EH (cell line): ENCODE measurements around the gene BSN.
"Not testable (repeated sequence)": the region's sequence is repeated elsewhere in the genome, so short reads cannot be mapped to it uniquely, and the experiment has no call there.

ENCODE experiments used
- DNase-seq: peaks from one replicate; pipeline ENCODE4 v3.0.0-alpha.2; 2015; ENCODE audit warnings: low read depth

The BSN gene

DNA sequence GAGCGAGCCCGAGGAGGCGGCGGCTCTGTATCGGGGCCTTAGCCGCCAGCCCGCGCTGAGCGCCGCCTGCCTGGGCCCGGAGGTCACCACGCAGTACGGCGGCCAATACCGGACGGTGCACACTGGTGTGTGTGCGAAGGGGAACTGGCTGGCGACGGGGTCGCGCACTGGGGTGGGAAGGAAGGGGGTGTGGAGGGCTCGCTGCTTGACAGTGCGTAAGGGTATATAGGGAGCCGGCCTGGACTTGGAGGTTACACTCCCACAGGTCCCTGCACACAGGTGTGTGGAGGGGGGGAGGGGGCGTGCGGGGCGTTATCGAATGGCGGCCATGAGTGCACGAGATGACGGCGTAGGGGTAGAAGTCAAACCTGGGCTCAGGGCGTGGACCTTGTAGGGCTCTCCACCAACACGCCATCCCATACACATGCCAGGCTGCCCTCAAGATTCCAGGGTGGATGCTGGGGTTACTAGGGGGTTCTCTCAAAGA is 120.3 kb downstream of the BSN start:
- DNase-seq, result no peak

DNA sequence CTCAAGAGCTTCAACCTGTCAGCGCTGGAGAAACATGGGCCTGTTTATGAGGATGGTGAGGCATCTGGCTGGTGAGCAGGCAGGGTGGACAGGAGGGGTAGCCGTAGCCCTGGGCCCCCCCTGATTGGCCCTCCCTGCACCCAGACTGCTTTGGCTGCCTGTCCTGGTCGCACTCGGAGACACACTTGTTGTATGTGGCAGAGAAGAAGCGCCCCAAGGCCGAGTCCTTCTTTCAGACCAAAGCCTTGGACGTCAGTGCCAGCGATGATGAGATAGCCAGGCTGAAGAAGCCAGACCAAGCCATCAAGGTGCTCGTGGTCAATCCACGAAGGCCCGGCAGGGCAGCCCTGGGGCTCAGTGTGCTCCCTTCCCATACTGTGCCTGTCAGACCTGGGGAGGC is 121.6 kb downstream of the BSN start:
- no peak for DNase-seq

DNA sequence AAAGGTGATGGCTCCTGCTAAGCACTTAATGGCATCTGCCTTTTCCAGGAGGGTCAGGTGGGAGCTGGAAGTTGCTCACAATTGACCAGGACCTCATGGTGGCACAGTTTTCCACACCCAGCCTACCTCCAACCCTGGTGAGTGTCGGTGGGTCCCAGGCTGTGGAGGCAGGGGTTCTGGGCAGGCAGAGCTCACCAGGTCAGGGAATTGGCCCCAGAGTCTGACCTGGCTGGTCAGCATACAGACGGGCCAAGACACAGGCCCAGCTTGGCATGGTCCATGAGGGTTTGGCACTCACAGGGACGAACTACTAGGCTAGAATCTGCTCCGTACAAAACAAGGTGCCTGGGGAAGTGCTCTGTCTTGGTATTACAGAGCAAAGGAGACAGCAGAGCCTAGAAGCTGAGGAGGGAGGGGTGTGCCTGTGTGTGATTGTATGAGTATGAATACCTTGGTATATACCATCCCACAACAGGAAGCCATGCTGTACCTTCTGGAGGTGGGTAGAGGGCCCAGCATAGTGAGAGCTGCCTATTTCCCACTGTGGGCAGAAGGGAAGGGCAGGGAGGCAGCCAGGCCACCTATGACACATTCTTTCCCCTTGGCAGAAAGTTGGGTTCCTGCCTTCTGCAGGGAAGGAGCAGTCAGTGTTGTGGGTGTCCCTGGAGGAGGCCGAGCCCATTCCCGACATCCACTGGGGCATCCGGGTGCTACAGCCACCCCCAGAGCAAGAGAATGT is 126.4 kb downstream of the BSN start:
- DNase-seq, result no peak

DNA sequence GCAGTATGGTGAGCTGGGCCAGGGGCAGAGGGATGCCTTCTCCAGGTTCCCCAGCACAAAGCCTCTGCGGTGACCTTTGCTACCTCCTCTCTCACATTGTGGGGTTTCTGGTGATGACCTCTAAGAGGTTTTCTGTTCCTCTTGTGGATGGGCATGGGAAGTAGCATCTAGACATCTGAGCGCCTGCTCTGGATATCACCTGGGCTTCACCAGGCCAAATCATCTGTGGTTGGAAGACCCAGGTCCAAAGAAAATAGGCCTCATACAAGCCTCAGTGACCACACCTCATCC is 126.9 kb downstream of the BSN start:
- no peak for DNase-seq

DNA sequence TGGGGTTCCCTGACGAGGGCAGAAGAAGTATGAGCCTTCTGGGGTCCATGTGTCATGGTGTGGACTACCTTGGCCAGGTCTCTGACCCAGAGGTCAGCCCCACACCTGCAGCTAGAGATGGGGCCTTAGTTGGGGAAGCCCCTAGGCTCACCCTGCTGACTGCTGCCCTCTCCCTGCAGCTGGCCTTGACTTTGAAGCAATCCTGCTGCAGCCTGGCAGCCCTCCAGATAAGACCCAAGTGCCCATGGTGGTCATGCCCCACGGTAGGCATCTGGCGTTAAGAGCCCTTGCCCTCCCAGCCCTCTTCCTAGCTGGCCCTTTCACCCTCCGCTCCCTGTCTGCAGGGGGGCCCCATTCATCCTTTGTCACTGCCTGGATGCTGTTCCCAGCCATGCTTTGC is 127.3 kb downstream of the BSN start:
- DNase-seq, result no peak

DNA sequence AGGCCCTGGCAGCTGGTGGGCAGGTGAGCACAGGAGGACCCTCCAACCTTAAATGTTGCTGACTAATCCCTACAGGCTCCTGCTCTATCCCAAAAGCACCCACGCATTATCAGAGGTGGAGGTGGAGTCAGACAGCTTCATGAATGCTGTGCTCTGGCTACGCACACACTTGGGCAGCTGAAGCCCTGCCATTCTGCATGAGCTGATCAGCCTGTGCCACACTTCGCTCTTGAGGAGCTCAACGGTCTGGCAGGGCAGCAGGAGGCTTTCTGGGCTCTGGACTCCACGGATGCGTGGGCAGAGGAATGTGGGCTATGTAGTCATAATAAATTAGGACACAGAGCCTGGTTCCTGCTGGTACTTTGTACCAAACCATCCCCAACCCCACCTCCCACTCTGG is 128.9 kb downstream of the BSN start:
- no peak for DNase-seq

DNA sequence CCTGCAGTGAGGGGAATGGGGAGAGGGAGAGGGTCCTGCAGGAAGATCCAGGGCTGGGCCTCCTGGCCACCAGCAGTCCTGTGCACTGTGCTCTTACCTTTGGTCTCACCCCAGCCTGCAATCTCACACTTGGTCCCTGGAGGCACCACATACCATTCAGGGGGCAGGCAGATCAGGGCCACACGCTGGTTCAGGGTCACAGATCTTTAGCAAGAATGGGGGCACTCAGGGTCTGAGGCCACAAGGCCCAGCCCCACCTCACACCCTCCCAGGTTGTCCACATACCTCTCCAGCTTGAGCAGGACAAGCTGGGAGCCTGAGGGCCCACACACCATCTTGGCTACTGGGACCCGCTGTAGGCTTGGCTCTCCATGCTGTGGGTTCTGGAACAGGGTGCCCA is 130.2 kb downstream of the BSN start:
- DNase-seq, result not testable (repeated sequence)

DNA sequence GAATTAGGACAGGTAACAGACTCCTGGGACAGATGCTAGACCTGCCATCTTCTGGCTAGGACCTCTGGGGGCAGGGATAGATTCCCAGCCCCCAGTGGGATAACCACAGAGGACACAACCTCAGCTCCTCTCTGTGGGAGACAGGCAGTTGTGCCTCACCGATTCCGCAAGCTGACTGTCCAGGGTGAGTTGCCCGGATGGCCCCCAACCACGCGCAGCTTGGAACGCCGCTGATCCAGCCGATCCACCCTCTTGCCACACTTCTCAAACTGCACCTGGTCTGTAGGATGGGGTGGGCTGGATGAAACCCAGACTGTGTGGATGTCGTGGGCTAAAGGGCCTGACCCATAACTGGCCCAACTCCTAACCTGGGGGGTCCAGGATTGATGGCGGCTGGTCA is 130.8 kb downstream of the BSN start:
- DNase-seq, result not testable (repeated sequence)

DNA sequence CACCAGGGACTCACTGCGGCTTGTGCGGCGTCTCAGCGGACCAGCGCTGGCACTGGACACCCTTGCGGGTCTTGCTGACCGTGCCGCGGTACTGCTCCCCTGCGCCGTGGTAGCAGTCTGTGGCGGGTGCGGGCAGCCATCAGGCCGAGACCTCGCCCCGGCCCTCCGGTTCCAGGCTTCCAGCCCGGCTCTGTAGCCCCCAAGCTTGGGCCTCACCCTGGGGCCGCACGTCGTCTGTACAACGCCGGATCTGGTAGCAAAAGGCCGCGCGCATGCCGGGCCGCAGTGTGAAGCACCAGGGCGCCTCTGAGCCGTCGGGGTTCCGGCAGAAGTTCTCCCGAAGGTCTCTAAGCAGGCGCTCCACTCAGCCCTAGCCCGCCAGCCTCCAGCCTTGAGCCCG is 131.6 kb downstream of the BSN start:
- not testable (repeated sequence) for DNase-seq

DNA sequence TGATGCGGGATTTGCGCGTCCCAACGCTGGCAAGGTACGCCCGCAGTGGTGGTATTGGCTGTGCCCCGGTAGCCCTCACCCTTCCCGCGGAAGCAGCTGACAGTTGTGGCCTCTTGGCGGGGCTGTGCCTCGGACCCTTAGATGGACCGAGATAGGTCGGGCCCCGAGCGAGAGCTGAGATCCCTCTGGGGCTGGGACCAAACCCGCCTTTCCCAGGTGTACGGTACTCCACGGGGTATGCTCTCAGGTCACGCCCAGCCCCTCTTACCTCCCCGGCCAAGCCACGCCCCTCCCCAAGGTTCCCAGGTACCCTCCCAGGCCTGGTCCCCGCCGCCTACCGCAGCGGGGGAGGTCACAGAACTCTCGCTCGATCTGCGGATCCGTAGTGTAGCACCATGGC is 132.1 kb downstream of the BSN start:
- DNase-seq, result not testable (repeated sequence)

DNA sequence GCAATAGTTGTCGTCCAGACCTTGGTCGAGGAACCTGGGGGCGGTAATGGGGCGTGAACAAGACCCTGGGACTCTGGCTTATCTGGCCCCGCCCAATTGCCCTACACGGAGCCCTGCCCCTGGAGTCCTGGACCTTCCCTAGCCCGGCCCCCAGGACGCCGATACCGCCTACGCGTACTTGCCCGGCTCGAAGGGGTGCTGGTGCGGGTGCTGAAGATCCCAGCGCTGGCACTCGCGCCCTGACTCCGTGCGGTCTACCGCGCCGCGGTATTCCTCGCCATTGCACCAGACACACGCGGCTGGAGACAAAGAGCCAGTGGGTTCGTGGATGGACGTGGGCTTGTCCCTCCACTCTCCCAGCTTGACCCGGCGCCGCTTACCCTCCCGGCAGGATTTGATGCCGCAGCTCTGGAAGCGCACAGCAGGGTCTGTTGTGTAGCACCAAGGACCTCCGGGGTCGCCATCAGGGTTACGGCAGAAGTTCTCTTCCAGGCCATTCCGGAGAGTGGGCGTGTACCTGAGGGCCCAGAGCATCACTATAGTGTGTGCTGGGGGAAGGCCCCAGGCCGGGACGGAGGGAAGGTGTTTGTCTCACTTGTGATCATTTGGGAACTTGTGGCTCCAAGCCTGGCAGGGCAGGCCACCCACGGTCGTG is 132.6 kb downstream of the BSN start:
- peak; percentile 63 for DNase-seq

DNA sequence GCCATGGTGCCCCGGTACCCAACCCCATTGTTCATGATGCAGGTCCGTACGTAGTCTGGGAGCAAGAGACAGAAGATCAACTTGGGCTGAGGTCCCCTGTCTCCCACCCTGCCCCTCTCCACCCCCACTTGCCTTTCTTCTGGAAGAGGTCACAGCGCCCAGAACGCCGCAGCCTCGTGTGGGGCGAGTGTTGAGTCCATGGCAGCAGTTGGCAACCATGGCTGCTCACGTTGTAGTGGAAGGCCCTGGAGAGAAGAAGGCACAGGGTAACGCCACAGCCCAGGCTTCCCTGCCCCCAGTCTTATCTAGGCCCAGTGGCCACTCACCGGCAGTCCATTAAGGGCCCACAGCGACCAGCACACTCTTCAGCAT is 133.1 kb downstream of the BSN start:
- DNase-seq, result not testable (repeated sequence)

DNA sequence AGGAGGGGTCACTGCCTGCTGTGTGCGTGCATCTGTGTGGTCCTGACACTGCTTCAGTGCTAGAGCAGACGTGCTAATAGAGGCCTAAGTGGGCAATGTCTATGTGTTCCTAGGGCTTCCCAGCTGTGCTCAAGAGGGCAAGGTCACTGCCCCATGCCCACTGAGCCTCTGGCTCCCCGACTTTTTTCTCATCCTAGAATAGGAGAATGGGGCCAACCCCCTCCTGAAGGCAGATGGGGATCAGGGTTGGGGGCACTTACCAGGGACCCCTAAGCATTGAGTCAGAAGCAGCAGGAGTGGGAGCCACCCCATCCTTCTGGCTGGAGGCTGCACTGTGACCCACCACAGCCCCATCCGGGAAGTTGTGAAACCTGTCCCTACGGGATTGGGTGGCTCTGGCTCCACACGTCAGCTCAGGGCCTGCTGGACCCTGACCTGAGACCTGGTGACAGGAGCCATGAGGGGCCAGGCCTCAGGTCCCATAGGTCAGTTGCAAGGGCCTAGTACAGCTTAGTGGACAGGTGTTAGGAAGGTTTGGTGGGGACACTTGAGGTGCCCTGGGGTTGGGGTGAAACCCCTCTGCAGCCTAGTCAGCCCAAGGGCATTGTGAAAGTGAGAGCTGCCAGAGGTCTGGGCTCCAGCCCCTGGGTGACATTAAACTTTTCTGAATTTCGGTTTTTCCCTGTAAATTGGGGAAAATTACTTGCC is 134.2 kb downstream of the BSN start:
- DNase-seq, result not testable (repeated sequence)

DNA sequence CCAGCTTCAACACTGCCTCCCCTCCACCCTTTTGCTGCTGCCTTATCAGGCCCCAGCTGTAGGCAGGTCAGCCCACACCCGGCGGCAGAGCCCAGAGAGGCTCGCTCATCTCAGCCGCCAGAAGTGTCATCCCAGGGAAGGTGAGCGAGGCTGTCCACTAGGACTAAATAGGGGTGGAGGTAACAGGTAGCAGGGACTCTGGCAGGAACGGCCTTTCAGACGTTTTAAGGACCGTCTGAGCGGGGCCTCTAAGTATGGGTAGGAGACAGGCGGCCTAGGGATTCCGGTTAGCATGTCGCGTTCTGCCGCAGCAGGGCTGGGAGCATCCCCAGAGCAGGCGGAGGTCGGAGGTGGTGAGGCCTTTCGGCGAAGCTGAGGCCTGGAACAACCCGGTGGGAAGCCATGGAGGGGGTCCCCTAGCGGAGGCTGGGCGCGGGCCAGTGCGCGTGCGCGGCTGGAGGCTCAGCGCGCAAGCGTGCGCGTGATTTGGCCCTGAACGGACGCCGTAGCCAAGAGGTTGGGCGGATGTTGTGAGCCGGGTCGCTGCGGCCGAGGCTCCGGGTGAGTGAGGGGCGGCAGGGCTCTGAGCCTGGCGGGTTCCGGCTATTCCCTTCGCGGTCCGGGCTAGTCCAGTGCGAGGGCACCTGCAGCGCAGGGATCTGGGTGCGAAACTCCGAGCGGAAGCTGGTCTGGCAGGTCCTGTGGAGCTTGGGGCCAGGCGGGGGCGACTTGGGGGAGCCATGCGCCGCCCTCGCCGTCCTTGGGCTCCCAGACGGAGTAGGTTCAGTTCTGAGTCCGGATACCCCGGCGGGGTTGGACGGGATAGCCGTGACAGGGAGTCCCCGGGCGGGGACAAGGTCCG is 135.0 kb downstream of the BSN start, which contains the start of the genes MST1 and RNF123:
TSS of gene MST1 (minus strand) at position 429 of the 862 bp plus-strand sequence. CDS start 783 bp downstream, outside the sequence.
TSS of gene RNF123 (plus strand) at position 512 of the 862 bp plus-strand sequence. CDS start 1,609 bp downstream, outside the sequence.
- DNase-seq, result peak; percentile 89

DNA sequence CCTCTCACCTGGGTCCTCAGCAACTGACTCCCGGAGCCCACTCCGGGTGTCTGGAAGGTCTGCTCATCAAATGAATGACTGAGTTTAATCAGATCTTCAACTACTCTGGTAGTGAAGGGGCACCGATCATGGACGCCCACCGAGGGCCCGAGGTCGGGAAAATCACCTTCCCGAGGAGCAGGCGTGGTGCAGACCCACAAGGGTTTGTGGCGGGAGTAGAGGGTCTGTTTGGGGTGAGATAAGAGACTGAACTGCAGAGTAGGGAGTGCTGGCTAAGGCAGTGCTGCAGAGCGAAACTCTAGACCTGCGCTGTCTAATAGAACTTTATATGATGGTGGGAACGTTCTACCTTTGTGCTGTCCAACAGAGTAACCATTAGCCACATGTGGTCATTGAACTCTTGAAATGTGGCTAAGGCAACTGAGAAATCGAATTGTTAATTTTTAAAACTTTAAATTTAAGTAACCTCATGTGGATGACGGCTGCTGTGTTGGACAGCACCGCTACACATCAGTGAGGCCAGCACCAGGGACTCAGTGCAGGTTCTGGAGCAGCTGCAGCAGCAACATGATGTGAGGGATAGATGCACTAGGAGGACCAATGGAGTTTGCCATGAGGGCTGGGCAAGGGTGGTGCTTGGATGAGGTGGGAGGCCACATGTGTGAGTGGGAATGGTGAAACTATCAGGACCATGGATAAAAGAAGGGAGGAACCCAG is 135.8 kb downstream of the BSN start:
- not testable (repeated sequence) for DNase-seq

DNA sequence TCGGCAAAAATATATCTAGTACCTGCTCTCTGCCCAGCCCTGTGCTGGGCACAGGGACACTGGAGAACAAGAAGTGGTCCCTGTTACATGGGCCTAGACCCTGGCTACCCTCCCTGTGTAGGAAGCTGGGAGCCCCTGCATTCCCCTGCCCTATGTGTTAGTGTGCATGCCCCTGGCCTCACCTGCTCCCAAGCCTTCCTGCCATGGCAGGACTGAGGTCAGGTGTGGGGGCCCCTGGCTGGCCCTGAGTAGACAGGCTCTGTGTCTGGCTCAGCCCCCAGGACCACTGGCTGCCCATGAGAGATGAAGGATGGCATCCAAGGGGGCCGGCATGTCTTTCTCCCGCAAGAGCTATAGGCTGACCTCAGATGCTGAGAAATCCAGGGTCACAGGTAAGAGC is 136.6 kb downstream of the BSN start:
- DNase-seq, result not testable (repeated sequence)

DNA sequence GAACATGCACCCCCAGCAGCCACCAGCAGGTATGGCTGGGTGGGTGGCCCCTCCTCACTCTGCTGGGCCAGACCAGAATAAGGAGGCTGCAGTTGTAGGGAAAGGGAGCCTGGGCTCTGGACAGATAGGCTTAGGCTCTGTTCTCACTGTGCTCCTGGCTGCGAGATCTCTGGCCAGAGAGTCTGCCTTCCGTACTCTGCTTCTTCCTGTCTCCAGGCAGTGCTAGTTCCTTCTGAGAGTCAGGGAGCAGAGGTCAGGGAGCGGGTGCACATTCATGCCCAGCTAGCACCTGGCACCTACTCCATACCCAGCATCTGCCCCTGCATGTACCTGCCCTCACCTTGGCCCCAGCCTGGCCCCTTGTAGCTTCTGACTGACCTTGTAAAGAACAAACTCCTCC is 137.2 kb downstream of the BSN start:
- DNase-seq, result not testable (repeated sequence)

DNA sequence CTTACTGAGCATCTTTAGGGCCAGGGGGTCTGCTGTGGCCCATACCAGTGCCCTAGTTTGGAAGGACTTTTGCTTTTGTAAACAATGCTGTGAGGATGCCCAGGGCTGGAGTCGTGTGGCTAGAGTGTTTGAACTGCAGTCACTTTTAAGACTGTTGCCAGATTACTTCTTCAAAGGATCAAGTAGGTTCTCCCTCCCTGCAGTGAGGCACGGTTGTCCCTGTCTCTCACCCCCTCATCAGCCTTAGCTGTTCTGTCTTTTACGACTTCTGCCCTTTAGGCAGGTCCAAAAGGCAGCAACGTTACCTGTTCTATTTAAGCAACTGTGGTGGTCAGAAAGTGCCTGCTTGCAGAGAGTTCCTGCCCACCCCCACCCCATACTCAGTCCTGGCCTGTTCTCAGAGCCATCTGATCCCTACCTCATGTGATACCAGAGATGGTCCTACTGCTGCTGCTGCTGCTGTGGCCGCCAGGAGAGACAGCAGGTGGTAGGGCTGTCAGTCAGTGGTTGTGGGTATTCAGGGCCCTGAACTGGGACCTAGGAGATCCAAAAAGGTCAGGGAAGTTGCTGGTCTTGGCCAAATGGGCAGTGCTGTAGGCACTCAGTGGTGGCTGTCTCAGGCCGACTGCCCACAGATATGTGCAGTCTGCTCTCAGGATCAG is 140.3 kb downstream of the BSN start:
- not testable (repeated sequence) for DNase-seq

DNA sequence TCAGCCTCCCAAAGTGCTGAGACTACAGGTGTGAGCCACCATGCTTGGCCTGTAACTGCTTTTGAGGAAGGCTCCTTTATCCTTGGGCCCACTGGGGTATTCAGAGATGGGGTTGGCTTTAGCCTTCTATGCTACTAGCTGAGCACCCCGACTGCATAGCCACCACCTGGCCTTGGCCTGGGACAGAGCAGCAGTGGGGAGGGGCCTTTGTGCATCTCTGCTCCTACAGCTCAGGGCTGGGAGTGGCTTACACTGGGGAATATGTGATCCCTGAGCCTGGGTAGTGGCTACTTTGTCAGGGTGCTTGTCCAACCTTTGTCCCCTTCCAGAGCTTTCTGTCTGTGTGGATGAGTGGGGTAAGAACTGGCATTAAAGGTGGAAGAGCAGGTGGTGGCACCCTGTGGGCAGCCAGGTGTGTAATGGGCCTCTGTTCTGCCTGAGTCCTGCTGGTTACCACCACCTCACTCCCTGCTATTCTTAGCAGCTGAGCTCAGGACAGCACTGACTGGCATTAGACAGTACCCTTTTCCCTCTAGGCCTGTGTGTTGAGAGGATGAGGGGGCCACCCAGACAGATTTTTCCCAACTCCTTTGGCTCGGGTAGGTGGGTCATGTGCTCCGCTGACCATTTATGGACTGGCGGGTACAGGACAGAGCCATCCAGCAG is 141.2 kb downstream of the BSN start:
- not testable (repeated sequence) for DNase-seq
